Ecto neural progenitor cell (in vitro differentiated cells): ENCODE data around the gene VSX1.

Source experiments
- DNase-seq: peaks from one replicate; pipeline ENCODE4 v3.0.0-alpha.2; 2018; ENCODE audit warnings: low spot score

Gene VSX1

DNA sequence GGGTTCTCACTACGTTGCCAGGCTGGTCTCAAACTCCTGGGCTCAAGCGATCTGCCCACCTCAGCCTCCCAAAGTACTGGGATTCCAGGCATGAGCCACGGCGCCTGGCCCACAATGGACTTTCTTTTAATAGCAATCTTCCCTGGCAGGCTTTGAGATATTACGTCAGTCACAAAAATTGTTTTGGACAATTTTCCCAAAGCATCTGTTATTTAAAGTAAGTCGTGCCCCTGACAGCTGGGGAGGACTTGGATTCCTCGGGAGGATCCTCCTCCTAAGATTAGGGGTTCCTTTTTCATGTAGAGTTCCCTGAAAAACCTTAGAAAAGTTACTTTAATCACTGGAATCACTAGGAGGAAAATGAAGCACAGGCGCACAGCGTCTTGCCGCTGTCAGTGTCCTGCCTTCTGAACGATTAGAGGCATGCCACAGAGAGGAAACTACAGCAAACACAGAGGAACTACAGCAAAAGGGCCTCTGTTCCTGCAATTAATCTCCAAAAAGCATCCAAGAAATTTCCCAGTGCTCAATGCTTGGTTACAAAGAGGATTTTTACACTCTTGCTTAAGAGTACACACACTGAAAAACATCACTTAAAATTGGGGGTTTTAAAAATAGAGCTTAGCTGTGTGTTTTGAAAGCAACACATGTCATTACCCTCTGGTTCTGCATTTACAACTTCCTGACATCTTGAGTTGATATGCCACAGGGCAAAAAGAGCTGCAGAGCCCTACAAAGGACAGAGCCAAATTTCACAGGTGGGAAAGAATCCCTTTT lies 28.5 kb downstream of the VSX1 start:
- DNase-seq = no peak

DNA sequence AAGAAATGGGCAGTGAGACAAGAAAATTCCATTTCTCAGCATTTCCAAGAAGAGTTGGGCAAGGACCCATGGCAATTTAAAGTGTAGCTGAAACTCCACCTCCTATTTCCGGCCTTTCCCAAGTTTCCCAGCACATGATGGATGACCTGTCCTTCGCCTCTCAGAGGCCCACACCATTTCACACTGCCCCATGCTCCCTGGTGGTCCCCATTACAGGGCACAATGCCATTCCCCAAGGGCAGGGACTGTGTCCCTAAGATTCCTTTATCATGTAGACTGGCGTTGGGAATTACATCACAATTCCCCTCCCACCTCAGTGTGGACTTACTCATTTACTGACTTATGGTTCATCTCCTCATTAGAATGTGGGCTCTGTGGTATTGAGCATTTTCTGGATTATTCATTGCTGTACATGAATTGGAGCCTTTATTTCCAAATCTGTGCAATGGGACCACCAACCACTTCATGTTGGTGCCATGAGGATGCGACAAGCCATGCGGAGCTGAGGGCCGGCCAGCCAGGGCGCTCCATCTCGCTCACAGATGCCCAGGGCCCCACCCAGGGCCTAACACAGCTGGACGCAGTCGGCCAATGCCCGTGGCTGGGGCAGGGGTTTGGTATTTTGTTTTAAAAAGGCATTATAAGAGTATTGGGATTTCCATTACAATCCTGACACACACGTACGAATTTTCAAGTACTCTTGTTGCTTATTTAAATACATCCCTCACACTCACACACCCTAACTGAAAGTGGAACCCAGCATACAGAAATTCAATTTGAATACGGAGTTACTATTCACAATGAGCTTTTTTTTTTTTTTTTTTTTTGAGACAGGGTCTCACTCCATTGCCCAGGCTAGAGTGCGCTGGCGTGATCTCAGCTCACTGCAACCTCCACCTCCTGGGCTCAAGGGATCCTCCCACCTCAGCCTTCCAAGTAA lies 29.4 kb downstream of the VSX1 start:
- no peak for DNase-seq

DNA sequence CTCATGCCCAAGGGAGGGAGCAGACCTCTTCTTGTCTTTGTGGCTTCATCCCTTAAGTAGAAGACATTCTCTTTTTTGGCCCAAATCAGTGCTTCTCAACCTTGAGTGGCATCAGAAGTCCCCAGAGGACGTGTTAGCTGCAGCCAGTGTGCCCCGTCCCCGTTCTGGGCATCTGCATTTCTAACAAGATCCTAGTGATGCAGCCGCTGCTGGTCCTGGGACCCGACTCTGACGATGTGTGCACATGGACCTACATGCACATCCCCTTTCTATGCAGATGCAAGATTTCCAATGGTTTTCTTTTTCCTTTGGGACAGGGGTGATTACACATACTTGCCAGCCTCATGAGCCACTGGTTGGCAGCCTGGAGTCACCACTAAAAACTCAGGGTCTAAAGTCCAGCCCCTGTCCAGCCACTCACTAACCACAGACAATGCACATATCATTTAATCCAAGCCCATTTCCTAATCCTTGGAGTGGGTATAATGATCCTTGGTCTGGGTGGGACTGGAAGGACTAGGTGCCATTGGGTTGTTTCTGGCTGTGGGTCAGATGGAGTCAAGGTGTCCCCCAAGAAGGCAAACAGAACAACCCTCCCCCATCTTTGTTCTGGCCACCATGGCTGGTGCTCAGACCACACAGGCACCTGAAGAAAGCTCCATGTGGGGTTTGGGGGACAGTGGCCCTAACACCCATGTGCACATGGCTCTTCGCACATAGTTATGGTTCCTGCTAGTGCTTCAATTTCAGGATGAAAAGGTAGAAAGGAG lies 30.4 kb downstream of the VSX1 start:
- DNase-seq = no peak

DNA sequence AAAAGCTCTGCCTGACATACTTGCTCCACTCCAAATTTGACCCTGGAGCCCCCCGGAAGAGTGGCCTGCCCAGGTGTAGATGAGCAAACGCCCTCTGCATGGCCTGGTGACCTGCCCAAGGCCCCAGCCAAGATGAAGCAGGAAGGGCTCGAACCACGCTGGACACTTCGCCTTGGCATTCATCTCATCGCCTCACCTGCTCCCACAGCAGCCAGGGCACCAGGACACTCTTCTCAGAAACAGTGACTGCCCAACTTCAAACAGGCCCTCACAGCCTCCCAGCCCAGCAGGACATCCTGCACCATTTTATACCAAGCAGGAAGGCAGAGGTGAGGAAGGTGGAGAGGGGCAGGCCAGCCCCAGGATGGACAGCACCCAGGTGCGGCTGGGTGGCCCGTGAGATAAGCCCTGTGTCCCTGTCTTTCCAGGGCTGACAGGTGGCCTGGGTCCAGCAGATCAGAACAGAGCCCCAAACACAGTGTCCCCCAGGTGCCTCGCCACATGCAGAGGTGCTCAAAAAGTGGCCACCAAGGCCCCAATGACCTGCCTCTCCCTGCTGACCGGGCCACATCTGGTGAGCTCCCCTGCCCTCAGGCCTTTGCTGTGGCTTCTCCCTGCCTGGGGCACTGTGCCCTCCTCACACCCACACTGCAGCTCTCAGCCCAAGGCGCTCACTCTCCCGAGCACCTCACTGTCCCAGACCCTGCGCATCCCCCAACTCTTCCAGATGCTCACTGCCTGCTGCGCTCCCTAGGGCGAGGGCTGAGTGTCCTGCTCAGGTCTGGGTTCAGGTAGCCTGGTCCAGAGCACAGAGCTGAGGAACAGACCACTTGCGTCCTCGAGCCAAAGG lies 31.2 kb downstream of the VSX1 start:
- DNase-seq = no peak

DNA sequence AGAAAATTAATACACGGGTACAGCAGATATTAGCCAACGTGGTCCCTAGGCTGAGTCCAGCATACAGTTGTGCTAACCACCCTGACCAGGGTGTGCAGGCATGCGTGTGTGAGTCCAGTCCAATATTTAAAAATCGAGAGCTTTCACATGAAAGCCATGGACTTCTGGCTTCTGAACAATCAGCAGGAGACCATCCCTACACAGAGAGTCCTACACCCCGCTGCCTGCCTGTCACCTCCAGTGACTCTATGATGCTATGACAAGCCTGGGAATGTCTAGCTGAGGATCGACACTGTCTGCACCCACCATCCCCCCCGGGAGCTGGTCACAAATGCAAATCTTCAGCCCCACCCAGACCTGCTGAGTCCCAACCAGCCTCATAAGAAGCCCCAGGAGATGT lies 31.9 kb downstream of the VSX1 start:
- DNase-seq = no peak

DNA sequence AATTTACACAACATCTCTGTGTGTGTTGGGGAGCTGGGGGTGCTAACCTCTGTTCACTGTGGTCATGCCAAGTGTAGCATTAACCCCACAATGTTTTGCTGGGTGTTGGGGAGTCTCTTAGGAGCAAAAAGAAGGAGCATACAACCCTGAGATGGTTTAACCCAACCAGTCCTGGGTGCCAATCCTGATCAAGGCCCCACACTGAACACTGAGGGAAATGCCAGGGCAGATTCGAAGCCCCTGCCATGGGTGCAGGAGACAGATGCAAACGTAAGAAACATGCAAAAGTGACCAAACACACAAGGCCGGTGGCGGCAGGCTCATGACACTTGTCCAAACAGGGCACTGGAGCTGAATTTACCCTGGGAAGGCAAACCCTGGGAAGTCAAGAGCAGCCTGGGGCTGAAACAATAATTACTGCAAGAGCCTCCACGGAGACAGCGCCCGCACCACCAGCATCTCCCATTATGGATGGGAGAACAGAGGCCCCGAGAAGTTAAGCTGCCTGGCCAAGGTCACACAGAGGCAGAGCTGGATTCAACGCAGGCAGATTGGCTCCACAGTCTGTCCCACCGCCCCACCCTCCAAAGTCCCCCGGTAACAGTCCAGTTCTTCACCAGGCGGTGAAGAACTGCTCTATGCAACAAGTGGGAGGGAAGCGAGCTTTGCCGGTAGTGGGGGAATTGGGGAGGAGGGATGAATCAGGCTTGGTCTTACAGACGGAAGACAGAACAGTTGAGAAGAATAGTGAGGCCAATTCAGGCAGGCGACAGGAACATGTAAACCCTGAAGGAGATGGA lies 32.5 kb downstream of the VSX1 start:
- no peak for DNase-seq

DNA sequence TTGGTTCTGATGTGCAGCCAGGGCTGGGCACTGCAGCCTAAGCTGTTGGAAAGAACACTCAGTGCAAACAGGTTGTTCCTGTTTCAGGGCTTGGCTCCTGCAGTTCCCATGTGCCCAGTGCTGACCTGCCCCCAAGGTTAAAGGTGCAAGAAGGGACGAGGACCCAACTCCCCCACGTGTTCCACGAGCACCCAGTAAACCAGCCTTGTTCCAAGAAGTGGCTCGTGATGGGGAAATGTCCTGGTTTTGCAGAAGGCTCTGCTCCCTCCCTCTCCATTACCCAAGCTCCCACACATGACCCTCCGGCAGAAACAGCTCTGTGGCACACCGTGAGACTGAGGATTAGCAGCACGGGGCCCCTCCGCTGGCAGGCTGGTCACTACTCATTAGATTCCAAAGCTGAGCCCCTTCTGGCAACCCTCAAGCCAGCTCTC lies 33.4 kb downstream of the VSX1 start:
- DNase-seq = no peak

DNA sequence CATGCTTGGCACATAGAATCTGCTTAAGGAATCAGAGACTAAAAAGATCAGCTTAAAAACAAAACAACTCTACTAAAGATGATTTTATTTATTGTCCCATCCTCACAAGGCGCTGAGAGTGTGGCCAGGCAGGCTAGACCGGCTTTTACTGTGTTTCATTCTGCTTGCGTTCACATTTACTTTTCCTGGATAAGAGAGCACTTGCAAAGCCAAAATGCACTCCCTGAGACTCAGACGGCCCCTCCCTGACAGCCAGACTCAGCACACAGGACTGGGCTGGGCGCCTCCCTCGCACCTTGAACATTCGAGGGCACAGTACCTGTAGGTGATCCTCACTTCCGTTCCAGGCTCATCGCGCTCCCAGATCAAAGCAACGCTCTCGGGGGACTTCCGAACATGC lies 34.2 kb downstream of the VSX1 start:
- no peak for DNase-seq

DNA sequence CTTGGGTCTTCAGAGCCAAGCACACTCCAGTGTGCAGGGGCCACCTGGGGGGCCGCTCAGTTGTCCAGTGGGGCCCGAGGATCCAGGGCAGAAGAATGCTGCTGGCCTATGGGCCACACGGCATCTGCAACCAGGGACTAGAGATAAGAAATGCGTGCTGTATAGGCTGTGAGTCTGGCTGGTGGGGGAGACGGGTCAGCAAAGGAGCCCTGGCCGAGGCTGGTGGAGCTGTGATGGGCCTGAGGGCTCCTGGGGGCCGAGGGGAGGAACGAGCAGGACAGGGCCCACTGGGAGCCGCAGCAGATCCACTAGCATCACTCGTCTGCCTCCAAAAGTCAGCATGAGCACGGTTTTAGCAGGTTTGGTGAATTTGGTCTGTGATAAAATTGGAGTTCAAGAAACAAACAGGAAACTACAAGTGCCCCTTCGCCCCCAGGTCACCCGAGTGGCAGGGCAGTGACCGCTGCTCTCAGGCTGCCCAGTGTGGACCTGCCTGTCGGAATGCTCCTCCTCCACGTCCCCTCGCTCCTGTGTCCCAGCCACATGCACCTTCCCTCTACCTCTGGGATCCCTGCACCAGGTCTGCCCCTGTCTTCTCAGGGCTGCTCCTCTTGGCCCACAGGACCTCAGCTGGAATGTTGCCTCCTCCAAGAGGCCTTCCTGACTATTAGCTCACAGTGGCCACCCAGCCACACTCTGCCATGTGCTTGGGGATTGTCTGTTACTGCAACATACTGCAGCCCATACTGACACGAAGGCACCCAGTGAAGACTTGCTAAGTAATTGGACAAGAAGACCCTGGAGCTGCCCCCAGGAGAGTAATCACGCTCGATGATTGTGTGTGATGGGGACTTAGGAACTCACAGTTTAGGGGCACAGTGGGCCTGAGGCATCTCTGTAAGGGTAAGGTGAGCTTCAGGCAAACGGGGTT lies 34.9 kb downstream of the VSX1 start:
- no peak for DNase-seq

DNA sequence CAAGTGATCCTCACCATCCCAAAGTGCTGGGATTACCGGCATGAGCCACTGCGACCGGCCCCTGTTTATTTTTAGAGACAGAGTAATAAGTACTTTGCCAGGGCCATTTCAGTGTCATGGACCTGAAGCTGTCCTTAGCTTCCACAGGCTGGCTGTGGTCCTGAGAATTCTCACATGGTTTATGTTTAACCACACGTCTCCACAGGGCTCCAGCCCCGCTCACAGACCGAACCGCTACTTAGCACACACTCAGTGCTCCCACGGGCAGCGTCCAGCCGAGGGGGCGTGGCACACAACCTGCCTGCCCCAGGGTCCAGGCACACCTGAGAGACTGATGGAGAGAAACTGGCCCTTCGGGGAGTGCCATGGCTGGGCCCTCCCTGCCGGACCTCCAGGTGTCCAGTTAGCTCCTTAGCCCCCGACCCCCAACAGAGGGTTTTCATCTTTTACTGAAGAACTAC lies 35.7 kb downstream of the VSX1 start:
- no peak for DNase-seq

DNA sequence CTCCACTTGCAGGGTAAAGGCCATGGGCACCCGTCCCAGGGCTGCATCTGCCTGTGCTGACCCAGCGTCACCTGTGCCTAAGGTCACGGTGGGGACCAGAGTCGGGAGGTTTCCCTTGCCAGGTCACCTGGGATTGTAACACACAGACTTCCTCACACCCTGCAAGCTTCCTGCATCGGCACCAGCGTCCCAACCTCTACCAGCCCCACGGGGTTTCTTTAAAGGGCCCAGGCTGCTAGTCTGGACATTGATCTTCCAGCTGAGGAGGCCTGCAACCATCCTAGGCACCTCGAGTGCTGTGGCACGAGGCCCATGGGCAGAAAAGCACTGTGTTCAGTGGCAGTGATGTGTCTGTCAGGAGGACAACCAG lies 36.6 kb downstream of the VSX1 start:
- no peak for DNase-seq

DNA sequence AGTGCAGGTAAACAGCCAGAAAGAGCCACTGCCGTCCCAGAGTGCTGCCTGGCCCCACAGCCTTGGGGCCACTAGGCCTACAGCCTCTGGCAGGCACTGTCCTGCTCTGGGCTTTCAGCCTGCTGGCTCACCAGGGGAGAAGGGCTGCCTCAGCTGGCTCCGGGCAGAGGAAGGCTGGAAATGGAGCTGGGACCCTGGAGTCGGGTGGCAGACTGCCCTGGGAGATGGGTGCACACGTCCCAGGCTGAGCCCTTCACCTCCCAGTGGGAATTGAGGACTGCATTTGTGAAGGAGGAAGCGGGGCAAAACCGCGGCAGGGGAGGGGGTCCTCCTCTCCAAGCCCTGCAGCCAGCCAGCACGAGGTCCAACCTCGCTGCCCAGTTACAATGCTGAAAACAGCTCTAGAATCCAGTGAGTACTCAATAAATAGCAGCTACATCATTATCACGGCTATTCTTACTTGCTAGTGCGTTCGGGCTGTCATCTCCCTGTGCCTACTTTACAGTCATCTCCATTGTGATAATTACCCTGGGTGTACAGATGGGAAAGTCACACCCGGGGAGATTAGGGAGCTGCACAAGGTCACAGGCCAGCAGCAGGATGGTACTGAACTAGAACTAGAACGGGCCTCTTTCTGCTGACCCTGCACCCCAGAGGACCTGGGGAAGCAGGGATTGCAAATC lies 37.1 kb downstream of the VSX1 start:
- DNase-seq = no peak

DNA sequence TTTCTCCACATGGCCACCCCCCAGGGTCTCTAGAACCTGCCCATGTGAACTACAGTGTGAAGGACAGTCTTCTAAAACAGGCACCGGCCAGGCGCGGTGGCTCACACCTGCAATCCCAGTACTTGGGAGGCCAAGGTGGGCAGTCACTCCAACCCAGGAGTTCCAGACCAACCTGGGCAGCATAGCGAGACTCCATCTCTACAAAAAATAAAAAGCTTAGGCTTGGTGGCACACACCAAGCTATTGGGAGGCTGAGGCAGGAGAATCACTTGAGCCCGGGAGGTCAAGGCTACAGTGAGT lies 37.7 kb downstream of the VSX1 start:
- no peak for DNase-seq

DNA sequence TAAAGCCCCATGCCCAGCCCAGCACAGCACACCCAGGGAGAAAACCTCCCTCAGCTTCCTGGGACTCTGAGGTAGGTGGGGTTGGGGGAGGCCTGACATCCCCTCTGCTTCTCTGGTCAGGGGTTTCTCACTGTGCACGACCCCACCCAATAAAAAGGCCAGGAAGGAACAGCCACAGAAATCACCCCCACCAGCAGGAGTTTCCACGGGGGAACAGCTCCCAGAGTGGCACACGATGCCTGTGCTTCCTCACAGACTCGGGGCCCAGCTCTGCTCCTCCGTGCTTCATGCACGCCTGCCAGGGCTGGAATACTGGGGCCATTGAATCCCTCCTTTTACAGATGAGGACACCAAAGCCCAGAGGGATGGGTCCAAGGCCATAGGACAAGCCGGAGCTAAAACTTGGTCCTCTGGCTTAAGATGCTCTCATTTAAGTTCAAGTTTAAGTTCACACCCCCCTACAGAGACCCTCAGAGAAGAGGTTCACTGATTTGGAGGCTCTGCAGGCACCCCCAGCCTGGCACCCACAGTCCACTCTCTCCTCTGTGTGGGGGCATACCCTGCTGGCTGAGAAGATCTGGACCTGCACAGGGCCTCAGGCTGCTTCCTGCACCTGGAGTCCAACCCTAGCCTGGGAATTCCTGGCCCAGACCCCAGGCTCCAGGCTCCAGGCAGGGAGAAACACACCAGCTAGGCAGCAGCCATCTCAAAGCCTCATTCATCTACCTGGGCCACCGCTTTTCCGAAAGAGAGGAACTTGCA lies 38.3 kb downstream of the VSX1 start:
- DNase-seq = no peak

DNA sequence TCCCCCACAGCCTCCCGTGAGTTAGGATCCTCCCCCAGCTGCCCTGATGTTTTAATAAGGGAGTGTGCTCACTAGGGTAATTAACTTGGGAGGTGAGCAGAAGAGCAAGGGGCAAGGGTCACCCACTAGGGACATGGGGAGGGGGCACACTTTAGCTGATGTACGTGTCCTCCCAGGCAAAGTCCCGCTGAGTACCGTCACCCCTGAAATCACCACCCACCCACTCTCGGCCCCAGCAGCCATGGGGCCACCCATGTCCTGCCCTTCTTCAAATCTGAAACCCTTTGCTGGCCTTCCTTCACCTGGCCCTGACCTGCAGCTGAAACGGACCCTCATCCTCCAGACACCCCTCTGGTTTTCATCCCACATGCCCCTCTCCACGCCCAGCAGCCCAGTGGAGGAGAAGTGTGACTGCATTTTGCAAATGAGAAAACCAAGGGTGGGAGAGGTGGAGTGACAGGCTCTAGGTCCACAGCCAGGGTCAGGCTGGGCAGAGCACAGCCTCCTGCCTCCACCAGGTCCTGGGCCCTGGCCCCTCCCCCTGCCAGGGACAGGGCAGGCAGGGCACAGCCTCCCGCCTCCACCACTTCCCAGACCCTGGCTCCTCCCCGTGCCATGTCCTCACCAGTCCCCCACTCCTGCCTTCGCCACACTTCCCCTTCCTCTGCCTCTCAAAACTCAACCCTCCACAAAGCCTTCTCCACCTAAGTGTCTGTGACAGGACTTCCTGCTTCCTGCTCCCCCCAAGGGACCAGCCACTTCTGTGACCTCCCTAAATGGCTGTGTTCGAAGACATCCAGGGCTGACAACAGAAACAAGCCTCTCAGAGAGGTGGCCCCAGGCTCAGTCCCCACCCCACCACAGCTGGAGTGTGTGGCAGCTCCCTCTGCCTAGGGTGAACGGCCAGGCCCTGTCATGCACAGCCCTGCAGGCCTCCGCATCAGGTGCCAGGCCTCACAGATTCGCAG lies 39.1 kb downstream of the VSX1 start:
- DNase-seq = no peak

DNA sequence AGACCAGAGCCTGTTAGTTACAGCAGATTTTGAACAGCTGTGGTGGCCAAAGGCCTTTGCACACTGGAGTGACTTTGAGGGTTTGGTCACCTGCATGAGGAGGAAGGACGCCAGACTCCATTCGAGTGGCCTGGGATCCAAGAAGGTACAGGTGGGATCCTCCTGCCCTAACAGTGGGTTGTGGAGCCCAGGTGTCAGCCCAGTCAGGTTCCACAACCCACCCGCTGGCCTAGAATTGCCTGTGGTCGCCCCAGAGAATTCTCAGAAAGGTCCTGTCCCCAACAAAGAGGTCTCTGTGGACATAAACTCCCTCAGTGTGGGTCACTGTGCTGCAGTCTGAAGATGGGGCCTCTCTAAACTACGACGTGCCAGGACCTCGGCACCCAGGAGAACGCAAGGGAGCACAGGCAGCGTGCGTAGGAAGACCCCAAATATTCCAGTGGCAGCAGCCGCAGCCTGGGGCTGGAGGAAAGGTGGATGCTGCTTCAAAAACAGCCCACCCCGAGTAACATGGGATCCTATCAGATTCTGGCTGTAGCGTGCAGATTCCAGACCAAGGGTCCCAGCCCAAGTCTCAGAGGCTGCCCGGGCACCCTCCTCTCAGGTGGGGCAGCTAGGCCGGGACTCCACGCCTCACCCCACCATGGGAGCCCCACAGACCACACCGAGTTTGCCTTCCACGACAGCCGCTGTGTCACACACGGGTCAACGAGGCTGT lies 40.0 kb downstream of the VSX1 start:
- no peak for DNase-seq

DNA sequence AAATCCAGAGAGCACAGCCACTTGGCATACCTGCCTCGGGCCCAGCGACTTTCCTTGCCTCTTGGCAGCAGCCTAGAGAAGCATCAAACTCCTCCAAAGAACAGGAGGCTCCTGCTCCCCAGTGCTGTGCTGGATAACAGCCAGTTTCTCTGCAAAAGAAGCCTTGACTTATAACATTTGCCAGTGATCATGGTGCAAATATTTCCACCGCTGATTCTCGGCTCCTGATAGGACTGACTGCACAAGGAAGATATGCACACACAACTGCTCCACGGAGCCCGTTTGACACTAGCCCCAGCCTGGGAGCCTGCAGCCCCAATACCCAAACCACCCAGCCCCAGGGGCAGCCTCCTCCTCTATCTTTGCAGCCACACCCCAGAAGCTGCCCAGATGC lies 41.5 kb downstream of the VSX1 start:
- no peak for DNase-seq
